Central memory CD8-positive, alpha-beta T cell (primary cell): ENCODE measurements around the gene GALNT1.

Experiments
- ATAC-seq: fragments of 150-1000 bp; cut with Tn5 transposase; replicated peaks from 2 replicates; pipeline ENCODE4 v1.10.0; 2022; ENCODE audit warnings: mild to moderate bottlenecking, moderate FRiP score, moderate number of reproducible peaks; ENCODE audit not compliant: poor library complexity, severe bottlenecking; ENCODE audit errors: extremely low read depth
- DNase-seq, 2 donors: peaks; one replicate each; pipeline ENCODE4 v3.0.0; 2021; ENCODE audit warnings: low spot score in 2 of 2
- H3K27ac Mint-ChIP-seq: one replicate; pipeline ENCODE4 v1.8.0; 2022; ENCODE audit warnings: low read depth, mild to moderate bottlenecking, moderate library complexity, mixed read lengths
- H3K27me3 Mint-ChIP-seq: one replicate; pipeline ENCODE4 v1.8.0; 2022; ENCODE audit warnings: mixed read lengths
- H3K36me3 Mint-ChIP-seq: one replicate; pipeline ENCODE4 v1.8.0; 2022; ENCODE audit warnings: mild to moderate bottlenecking, moderate library complexity, mixed read lengths; ENCODE audit not compliant: insufficient read depth
- H3K4me1 Mint-ChIP-seq: one replicate; pipeline ENCODE4 v1.8.0; 2022; ENCODE audit warnings: mixed read lengths
- H3K4me3 Mint-ChIP-seq: one replicate; pipeline ENCODE4 v1.8.0; 2022; ENCODE audit warnings: mild to moderate bottlenecking, moderate library complexity, mixed read lengths
- H3K9me3 Mint-ChIP-seq: one replicate; pipeline ENCODE4 v1.8.0; 2022; ENCODE audit warnings: mixed read lengths

Gene GALNT1

GRCh38 chr18:35745814-35746213, 164.3 kb downstream of the GALNT1 start:
- no peaks in the 10 kb centered on the region for H3K36me3 Mint-ChIP-seq
- DNase-seq, result no peak

GRCh38 chr18:35746826-35747339, 165.3 kb downstream of the GALNT1 start:
- peaks cover 53% of the 10 kb centered on the region for H3K27me3 Mint-ChIP-seq

More at GRCh38 chr18:35745814-35746213, 164.3 kb downstream of the GALNT1 start:
- Mint-ChIP-seq H3K9me3 (no peaks in the 10 kb centered on the region), H3K4me1 (no peaks in the 10 kb centered on the region), H3K27me3 (peaks cover 62% of the 10 kb centered on the region), H3K4me3 (no peak overlapping the region), H3K27ac (no peak overlapping the region)
- ATAC-seq, result no peak

GRCh38 chr18:35747894-35748472, 166.4 kb downstream of the GALNT1 start:
- Mint-ChIP-seq H3K4me3 (no peak overlapping the region), H3K4me1 (no peaks in the 10 kb centered on the region), H3K9me3 (no peaks in the 10 kb centered on the region), H3K27ac (no peak overlapping the region), H3K36me3 (no peaks in the 10 kb centered on the region), H3K27me3 (peaks cover 61% of the 10 kb centered on the region)
- DNase-seq (no peak), ATAC-seq (peak; percentile 19)

More at GRCh38 chr18:35746826-35747339, 165.3 kb downstream of the GALNT1 start:
- no peak overlapping the region for H3K27ac Mint-ChIP-seq
- ATAC-seq, result no peak
- DNase-seq, result no peak
- no peaks in the 10 kb centered on the region for H3K9me3 Mint-ChIP-seq
- no peaks in the 10 kb centered on the region for H3K4me1 Mint-ChIP-seq
- no peaks in the 10 kb centered on the region for H3K36me3 Mint-ChIP-seq
- H3K4me3 Mint-ChIP-seq, result no peak overlapping the region

- DNase-seq, result no peak
- H3K27ac Mint-ChIP-seq, result no peak overlapping the region
- no peak overlapping the region for H3K4me3 Mint-ChIP-seq
- no peak for ATAC-seq
- no peaks in the 10 kb centered on the region for H3K4me1 Mint-ChIP-seq
- no peaks in the 10 kb centered on the region for H3K9me3 Mint-ChIP-seq
- H3K27me3 Mint-ChIP-seq, result peaks cover 61% of the 10 kb centered on the region
- no peaks in the 10 kb centered on the region for H3K36me3 Mint-ChIP-seq
These were observed 168.2 kb downstream of the GALNT1 start for GRCh38 chr18:35749701-35750100.

- Mint-ChIP-seq H3K4me3 (no peak overlapping the region), H3K27me3 (peaks cover 61% of the 10 kb centered on the region), H3K4me1 (no peaks in the 10 kb centered on the region), H3K9me3 (no peaks in the 10 kb centered on the region), H3K27ac (no peak overlapping the region), H3K36me3 (peaks cover 2% of the 10 kb centered on the region)
- ATAC-seq, result no peak
- DNase-seq, result no peak
These were observed 169.4 kb downstream of the GALNT1 start for GRCh38 chr18:35750929-35751328.

- no peak for ATAC-seq
- DNase-seq, result no peak
- H3K27ac Mint-ChIP-seq, result no peak overlapping the region
- H3K27me3 Mint-ChIP-seq, result peaks cover 59% of the 10 kb centered on the region
- peaks cover 2% of the 10 kb centered on the region for H3K36me3 Mint-ChIP-seq
- no peak overlapping the region for H3K4me3 Mint-ChIP-seq
- H3K4me1 Mint-ChIP-seq, result no peaks in the 10 kb centered on the region
- no peaks in the 10 kb centered on the region for H3K9me3 Mint-ChIP-seq
These were observed 171.9 kb downstream of the GALNT1 start for GRCh38 chr18:35753306-35753910.

GRCh38 chr18:35754464-35754863, 172.9 kb downstream of the GALNT1 start:
- Mint-ChIP-seq H3K36me3 (peaks cover 2% of the 10 kb centered on the region), H3K4me3 (no peak overlapping the region), H3K27ac (no peak overlapping the region), H3K4me1 (no peaks in the 10 kb centered on the region), H3K27me3 (peaks cover 60% of the 10 kb centered on the region), H3K9me3 (no peaks in the 10 kb centered on the region)
- ATAC-seq (no peak), DNase-seq (no peak)

GRCh38 chr18:35755369-35755768, 173.8 kb downstream of the GALNT1 start:
- no peak overlapping the region for H3K27ac Mint-ChIP-seq
- peaks cover 2% of the 10 kb centered on the region for H3K36me3 Mint-ChIP-seq
- H3K9me3 Mint-ChIP-seq, result no peaks in the 10 kb centered on the region
- H3K27me3 Mint-ChIP-seq, result peaks cover 69% of the 10 kb centered on the region
- H3K4me1 Mint-ChIP-seq, result no peaks in the 10 kb centered on the region
- ATAC-seq (no peak), DNase-seq (no peak)
- H3K4me3 Mint-ChIP-seq, result no peak overlapping the region

GRCh38 chr18:35756506-35757117, 175.1 kb downstream of the GALNT1 start:
- ATAC-seq (peak; percentile 43), DNase-seq (peak in 1 of 2 donors; percentile 28)
- Mint-ChIP-seq H3K36me3 (peaks cover 2% of the 10 kb centered on the region), H3K27ac (no peak overlapping the region), H3K4me3 (no peak overlapping the region), H3K4me1 (no peaks in the 10 kb centered on the region), H3K9me3 (no peaks in the 10 kb centered on the region), H3K27me3 (peaks cover 77% of the 10 kb centered on the region)
